ENCODE measurements around the gene CDH15.

Gene CDH15

GRCh38 chr16:89174877-89175276, 3.3 kb downstream of the CDH15 start:
- ATAC-seq, result no peak
- no peak for TF ChIP-seq ZNF8 (CRISPR knock-in tag; IDR thresholded peaks at IDR 0.05)
- no peak for TF ChIP-seq ZNF70 (CRISPR knock-in tag; IDR thresholded peaks at IDR 0.05)
- TF ChIP-seq BACH2 (CRISPR knock-in tag; IDR thresholded peaks at IDR 0.05; ENCODE audit: borderline replicate concordance), result no peak
- TF ChIP-seq ZC3H10 (CRISPR knock-in tag; IDR thresholded peaks at IDR 0.05), result no peak
- TF ChIP-seq ZFP3 (CRISPR knock-in tag; IDR thresholded peaks at IDR 0.05), result no peak
- no peak for TF ChIP-seq ARNTL (CRISPR knock-in tag; IDR thresholded peaks at IDR 0.05; ENCODE audit: borderline replicate concordance, low read depth)
- no peak for TF ChIP-seq CREB5 (CRISPR knock-in tag; IDR thresholded peaks at IDR 0.05; ENCODE audit: low read depth)
- no peak for TF ChIP-seq PPARA (CRISPR knock-in tag; IDR thresholded peaks at IDR 0.05; ENCODE audit: borderline replicate concordance)
- TF ChIP-seq PATZ1 (CRISPR knock-in tag; IDR thresholded peaks at IDR 0.05; ENCODE audit: borderline replicate concordance), result no peak
- TF ChIP-seq ESRRG (CRISPR knock-in tag; IDR thresholded peaks at IDR 0.05), result no peak
- no peak for TF ChIP-seq POU6F1 (CRISPR knock-in tag; IDR thresholded peaks at IDR 0.05; ENCODE audit: borderline replicate concordance, low read depth)
- TF ChIP-seq CSDC2 (CRISPR knock-in tag; IDR thresholded peaks at IDR 0.05), result no peak
- TF ChIP-seq RARB (CRISPR knock-in tag; IDR thresholded peaks at IDR 0.05), result no peak

- TF ChIP-seq CREB5 (CRISPR knock-in tag; IDR thresholded peaks at IDR 0.05; ENCODE audit: low read depth) (no peak), POU6F1 (CRISPR knock-in tag; IDR thresholded peaks at IDR 0.05; ENCODE audit: borderline replicate concordance, low read depth) (no peak), ZFP3 (CRISPR knock-in tag; IDR thresholded peaks at IDR 0.05) (no peak), TOX (CRISPR knock-in tag; IDR thresholded peaks at IDR 0.05; ENCODE audit: borderline replicate concordance) (no peak), ZFP30 (CRISPR knock-in tag; IDR thresholded peaks at IDR 0.05) (no peak), GLIS3 (CRISPR knock-in tag; IDR thresholded peaks at IDR 0.05) (no peak), ZNF565 (CRISPR knock-in tag; conservative IDR thresholded peaks at IDR 0.05; ENCODE audit: low read depth) (no peak), ESRRG (CRISPR knock-in tag; IDR thresholded peaks at IDR 0.05) (no peak), ZNF70 (CRISPR knock-in tag; IDR thresholded peaks at IDR 0.05) (no peak), ZC3H10 (CRISPR knock-in tag; IDR thresholded peaks at IDR 0.05) (no peak), CSRNP3 (CRISPR knock-in tag; IDR thresholded peaks at IDR 0.05) (no peak), ARNTL (CRISPR knock-in tag; IDR thresholded peaks at IDR 0.05; ENCODE audit: borderline replicate concordance, low read depth) (no peak), OSR1 (CRISPR knock-in tag; IDR thresholded peaks at IDR 0.05) (no peak), CSDC2 (CRISPR knock-in tag; IDR thresholded peaks at IDR 0.05) (no peak), BACH2 (CRISPR knock-in tag; IDR thresholded peaks at IDR 0.05; ENCODE audit: borderline replicate concordance) (no peak), PATZ1 (CRISPR knock-in tag; IDR thresholded peaks at IDR 0.05; ENCODE audit: borderline replicate concordance) (no peak), ISL1 (CRISPR knock-in tag; IDR thresholded peaks at IDR 0.05) (no peak), RARB (CRISPR knock-in tag; IDR thresholded peaks at IDR 0.05) (no peak), TSHZ2 (CRISPR knock-in tag; IDR thresholded peaks at IDR 0.05) (no peak), TCF4 (CRISPR knock-in tag; IDR thresholded peaks at IDR 0.05; ENCODE audit: borderline replicate concordance) (no peak)
- no peak for ATAC-seq
Observed at GRCh38 chr16:89175280-89176146, 4.0 kb downstream of the CDH15 start.

Measured in SK-N-SH treated with all-trans-retinoic acid at 6 μM for 48 hours (cell line).